Ishikawa (cell line): ENCODE results near the gene DNAJC6.

Experiments
- CREB1 ChIP-seq: IDR thresholded peaks from 2 replicates; pipeline ENCODE4 v1.6.1; 2012; ENCODE audit warnings: low read depth
- EGR1 ChIP-seq: IDR thresholded peaks from 2 replicates; pipeline ENCODE4 v1.6.1; 2012
- EP300 ChIP-seq: IDR thresholded peaks from 2 replicates; pipeline ENCODE4 v1.6.1; 2012; ENCODE audit warnings: borderline replicate concordance
- NFIC ChIP-seq: IDR thresholded peaks from 2 replicates; pipeline ENCODE4 v1.6.1; 2012
- RAD21 ChIP-seq: IDR thresholded peaks from 2 replicates; pipeline ENCODE4 v1.6.1; 2012; ENCODE audit warnings: low read depth
- TAF1 ChIP-seq: IDR thresholded peaks from 2 replicates; pipeline ENCODE4 v1.6.1; 2012; ENCODE audit warnings: low read depth, mild to moderate bottlenecking
- TF ChIP-seq, protein P1 (sequence below): IDR thresholded peaks from 2 replicates; pipeline ENCODE4 v1.6.1; 2012
- TF ChIP-seq, protein P2 (sequence below): IDR thresholded peaks from 2 replicates; pipeline ENCODE4 v1.6.1; 2012; ENCODE audit warnings: low read depth, mild to moderate bottlenecking

DNA sequence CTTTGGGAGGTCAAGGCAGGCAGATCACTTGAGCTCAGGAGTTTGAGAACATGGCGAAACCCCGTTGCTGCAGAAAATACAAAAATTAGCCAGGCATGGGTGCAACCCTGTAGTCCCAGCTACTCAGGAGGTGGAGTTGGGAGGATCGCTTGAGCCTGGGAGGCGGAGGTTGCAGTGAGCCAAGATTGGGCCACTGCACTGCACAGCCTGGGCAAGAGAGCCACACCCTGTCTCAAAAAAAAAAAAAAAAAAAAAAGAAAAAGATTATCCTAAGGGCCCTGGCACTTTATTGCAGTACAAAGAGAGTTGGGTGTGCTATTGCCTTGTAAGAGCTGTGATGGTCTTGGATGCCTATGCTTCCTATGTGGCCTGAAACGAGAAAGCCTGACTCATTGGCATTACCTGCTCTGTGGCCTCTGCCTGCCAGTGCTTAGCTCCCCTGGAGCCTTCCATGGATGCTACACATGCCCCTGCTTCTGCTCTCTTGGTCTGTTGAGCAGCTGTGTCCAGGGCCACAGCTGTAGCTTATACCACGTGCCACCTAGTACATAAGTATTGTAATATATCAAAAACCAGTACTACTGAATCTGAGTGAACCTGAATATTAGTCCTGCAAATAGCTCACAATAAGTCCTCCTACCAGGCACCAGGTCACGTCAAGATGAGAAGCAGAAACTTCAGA lies 45.8 kb downstream of the DNAJC6 start:
- TF ChIP-seq EP300 (no peak), RAD21 (no peak), EGR1 (no peak), NFIC (no peak), TAF1 (no peak), CREB1 (no peak)
- TF ChIP-seq, protein P1, sequence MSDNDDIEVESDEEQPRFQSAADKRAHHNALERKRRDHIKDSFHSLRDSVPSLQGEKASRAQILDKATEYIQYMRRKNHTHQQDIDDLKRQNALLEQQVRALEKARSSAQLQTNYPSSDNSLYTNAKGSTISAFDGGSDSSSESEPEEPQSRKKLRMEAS = no peak
- TF ChIP-seq, protein P2, sequence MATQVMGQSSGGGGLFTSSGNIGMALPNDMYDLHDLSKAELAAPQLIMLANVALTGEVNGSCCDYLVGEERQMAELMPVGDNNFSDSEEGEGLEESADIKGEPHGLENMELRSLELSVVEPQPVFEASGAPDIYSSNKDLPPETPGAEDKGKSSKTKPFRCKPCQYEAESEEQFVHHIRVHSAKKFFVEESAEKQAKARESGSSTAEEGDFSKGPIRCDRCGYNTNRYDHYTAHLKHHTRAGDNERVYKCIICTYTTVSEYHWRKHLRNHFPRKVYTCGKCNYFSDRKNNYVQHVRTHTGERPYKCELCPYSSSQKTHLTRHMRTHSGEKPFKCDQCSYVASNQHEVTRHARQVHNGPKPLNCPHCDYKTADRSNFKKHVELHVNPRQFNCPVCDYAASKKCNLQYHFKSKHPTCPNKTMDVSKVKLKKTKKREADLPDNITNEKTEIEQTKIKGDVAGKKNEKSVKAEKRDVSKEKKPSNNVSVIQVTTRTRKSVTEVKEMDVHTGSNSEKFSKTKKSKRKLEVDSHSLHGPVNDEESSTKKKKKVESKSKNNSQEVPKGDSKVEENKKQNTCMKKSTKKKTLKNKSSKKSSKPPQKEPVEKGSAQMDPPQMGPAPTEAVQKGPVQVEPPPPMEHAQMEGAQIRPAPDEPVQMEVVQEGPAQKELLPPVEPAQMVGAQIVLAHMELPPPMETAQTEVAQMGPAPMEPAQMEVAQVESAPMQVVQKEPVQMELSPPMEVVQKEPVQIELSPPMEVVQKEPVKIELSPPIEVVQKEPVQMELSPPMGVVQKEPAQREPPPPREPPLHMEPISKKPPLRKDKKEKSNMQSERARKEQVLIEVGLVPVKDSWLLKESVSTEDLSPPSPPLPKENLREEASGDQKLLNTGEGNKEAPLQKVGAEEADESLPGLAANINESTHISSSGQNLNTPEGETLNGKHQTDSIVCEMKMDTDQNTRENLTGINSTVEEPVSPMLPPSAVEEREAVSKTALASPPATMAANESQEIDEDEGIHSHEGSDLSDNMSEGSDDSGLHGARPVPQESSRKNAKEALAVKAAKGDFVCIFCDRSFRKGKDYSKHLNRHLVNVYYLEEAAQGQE = no peak
